ENCODE data around the gene PTCH2.
A peak's percentile ranks its signal among the peaks of the same experiment; 100 is the strongest.

Gene PTCH2

DNA sequence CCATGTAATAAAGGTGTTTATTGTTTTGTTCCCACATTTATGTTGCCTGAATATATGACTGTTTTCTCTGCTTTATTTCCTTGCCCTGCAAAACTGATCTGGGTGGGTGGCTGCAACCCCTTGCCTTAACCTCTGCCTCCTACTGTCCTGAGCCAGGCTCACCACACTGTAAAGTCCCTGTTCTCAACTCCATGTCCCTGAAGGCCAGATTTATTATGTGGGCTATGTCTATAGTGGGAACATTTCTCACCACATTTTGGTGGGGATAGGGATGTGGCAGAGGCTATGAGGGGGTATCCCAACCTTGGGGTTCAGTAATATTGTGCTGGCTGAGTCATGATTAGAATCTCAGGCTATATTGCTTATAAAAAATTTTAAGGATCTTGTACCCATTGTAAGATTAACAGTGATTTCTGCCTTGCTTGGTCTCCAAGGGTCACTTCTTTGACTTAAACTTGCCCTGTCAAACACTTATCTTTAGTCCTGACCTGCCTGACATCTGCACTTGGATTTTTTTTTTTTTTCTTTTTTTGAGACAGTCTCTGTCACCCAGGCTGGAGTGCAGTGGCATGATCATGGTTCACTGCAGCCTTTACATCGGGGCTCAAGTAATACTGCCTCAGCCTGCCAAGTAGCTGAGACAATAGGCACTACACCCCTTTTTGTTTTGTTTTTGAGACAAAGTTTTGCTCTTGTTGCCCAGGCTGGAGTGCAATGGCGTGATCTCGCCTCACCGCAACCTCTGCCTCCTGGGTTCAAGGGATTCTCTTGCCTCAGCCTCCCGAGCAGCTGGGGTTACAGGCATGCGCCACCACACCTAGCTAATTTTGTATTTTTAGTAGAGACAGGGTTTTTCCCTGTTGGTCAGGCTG, 64.1 kb downstream of the PTCH2 start:
- no peak overlapping the region for H2AFZ ChIP-seq (ENCODE audit: low read depth, low read length)
- H3K27me3 ChIP-seq (ENCODE audit: low read depth, low read length), result no peaks in the 10 kb centered on the region
- no peak overlapping the region for H3K4me2 ChIP-seq (ENCODE audit: low read length)
- peaks cover 46% of the 10 kb centered on the region for H3K36me3 ChIP-seq (replicated peaks; ENCODE audit: low read depth, low read length)
- H4K20me1 ChIP-seq (ENCODE audit: insufficient read depth, low read length), result peaks cover 31% of the 10 kb centered on the region
- H3K4me3 ChIP-seq (ENCODE audit: low read length), result no peak overlapping the region
- no peak overlapping the region for H3K27ac ChIP-seq (ENCODE audit: low read length)
- H3K9me3 ChIP-seq (ENCODE audit: insufficient read depth, low read length), result no peaks in the 10 kb centered on the region
- H3K79me2 ChIP-seq (ENCODE audit: low read length), result peaks cover 47% of the 10 kb centered on the region
- peaks cover 20% of the 10 kb centered on the region for H3K4me1 ChIP-seq (ENCODE audit: low read length)
- TF ChIP-seq CTCF (IDR thresholded peaks at IDR 0.05; ENCODE audit: low read depth, low read length), result no peak
- TF ChIP-seq EZH2phosphoT487 (IDR thresholded peaks at IDR 0.05; ENCODE audit: low read depth), result no peak
- no peak overlapping the region for H3K9ac ChIP-seq (ENCODE audit: low read length)

DNA sequence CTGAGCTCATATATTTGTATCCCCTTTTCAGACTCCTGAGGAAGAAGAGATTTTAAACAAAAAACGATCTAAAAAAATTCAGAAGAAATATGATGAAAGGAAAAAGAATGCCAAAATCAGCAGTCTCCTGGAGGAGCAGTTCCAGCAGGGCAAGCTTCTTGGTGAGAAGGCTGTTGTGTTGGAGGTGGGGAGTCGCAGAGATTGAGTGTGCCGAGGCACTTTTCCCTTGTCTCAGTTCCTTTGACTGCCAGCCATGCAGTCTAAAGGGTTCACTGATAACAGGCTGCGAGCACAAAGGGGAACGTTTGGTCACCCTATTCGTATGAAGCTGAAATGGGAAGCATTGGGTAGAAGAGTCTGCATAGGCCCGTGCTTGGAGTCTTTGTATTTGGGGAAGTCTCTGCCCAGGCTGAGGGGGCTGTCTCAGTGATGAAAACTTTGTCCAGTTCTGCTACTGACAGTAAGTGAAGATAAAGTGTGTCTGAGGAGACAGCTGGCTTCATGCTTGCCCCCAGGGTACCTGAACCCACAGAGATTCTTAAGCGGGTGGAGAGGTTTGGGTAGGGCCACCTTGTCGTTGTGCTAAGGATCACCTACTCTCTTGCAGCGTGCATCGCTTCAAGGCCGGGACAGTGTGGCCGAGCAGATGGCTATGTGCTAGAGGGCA, 65.0 kb downstream of the PTCH2 start:
- no peaks in the 10 kb centered on the region for H3K9me3 ChIP-seq (ENCODE audit: insufficient read depth, low read length)
- no peak overlapping the region for H2AFZ ChIP-seq (ENCODE audit: low read depth, low read length)
- H3K9ac ChIP-seq (ENCODE audit: low read length), result no peak overlapping the region
- H3K27ac ChIP-seq (ENCODE audit: low read length), result no peak overlapping the region
- peaks cover 13% of the 10 kb centered on the region for H3K4me1 ChIP-seq (ENCODE audit: low read length)
- H3K36me3 ChIP-seq (replicated peaks; ENCODE audit: low read depth, low read length), result peaks cover 46% of the 10 kb centered on the region
- peaks cover 31% of the 10 kb centered on the region for H4K20me1 ChIP-seq (ENCODE audit: insufficient read depth, low read length)
- no peak overlapping the region for H3K4me3 ChIP-seq (ENCODE audit: low read length)
- H3K27me3 ChIP-seq (ENCODE audit: low read depth, low read length), result no peaks in the 10 kb centered on the region
- H3K4me2 ChIP-seq (ENCODE audit: low read length), result no peak overlapping the region
- peaks cover 47% of the 10 kb centered on the region for H3K79me2 ChIP-seq (ENCODE audit: low read length)
- no peak for TF ChIP-seq CTCF (IDR thresholded peaks at IDR 0.05; ENCODE audit: low read depth, low read length)
- no peak for TF ChIP-seq EZH2phosphoT487 (IDR thresholded peaks at IDR 0.05; ENCODE audit: low read depth)

- H3K4me2 ChIP-seq (ENCODE audit: low read length), result peak overlapping the region; percentile 97; the same call in 1 of the 2 replicates
- peaks cover 46% of the 10 kb centered on the region for H3K36me3 ChIP-seq (replicated peaks; ENCODE audit: low read depth, low read length)
- no peaks in the 10 kb centered on the region for H3K9me3 ChIP-seq (ENCODE audit: insufficient read depth, low read length)
- H3K4me1 ChIP-seq (ENCODE audit: low read length), result peaks cover 13% of the 10 kb centered on the region
- no peak overlapping the region for H2AFZ ChIP-seq (ENCODE audit: low read depth, low read length)
- no peaks in the 10 kb centered on the region for H3K27me3 ChIP-seq (ENCODE audit: low read depth, low read length)
- no peak overlapping the region for H3K9ac ChIP-seq (ENCODE audit: low read length)
- H3K27ac ChIP-seq (ENCODE audit: low read length), result no peak overlapping the region
- H3K4me3 ChIP-seq (ENCODE audit: low read length), result peak overlapping the region; percentile 88; the same call in 1 of the 2 replicates
- peaks cover 47% of the 10 kb centered on the region for H3K79me2 ChIP-seq (ENCODE audit: low read length)
- TF ChIP-seq EZH2phosphoT487 (IDR thresholded peaks at IDR 0.05; ENCODE audit: low read depth), result no peak
- no peak for TF ChIP-seq CTCF (IDR thresholded peaks at IDR 0.05; ENCODE audit: low read depth, low read length)
- H4K20me1 ChIP-seq (ENCODE audit: insufficient read depth, low read length), result peaks cover 31% of the 10 kb centered on the region
Measured at GRCh38 chr1:44777547-44777946, 65.5 kb downstream of the PTCH2 start.

DNA sequence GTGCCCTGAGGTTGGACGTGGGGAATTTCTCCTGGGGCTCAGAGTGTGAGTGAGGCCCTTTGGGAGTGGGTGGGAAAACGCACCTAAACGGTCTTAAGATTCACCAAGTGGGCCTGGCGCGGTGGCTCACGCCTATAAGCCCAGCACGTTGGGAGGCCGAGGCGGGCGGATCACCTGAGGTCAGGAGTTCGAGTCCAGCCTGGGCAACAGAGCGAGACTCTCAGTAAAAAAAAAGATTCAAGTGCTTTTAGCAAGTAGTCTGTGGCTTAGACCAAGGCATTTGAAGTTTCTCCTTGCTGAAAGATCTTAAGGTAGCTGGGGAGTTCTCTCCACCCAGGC, 66.4 kb downstream of the PTCH2 start:
- no peaks in the 10 kb centered on the region for H3K27me3 ChIP-seq (ENCODE audit: low read depth, low read length)
- peaks cover 13% of the 10 kb centered on the region for H3K4me1 ChIP-seq (ENCODE audit: low read length)
- H4K20me1 ChIP-seq (ENCODE audit: insufficient read depth, low read length), result peaks cover 31% of the 10 kb centered on the region
- peaks cover 47% of the 10 kb centered on the region for H3K79me2 ChIP-seq (ENCODE audit: low read length)
- peak overlapping the region; percentile 97 for H3K4me2 ChIP-seq (ENCODE audit: low read length)
- H2AFZ ChIP-seq (ENCODE audit: low read depth, low read length), result no peak overlapping the region
- H3K4me3 ChIP-seq (ENCODE audit: low read length), result peak overlapping the region; percentile 88
- H3K36me3 ChIP-seq (replicated peaks; ENCODE audit: low read depth, low read length), result peaks cover 43% of the 10 kb centered on the region
- H3K9me3 ChIP-seq (ENCODE audit: insufficient read depth, low read length), result no peaks in the 10 kb centered on the region
- TF ChIP-seq EZH2phosphoT487 (IDR thresholded peaks at IDR 0.05; ENCODE audit: low read depth), result no peak
- TF ChIP-seq CTCF (IDR thresholded peaks at IDR 0.05; ENCODE audit: low read depth, low read length), result no peak
- H3K27ac ChIP-seq (ENCODE audit: low read length), result peak overlapping the region; percentile 79
- peak overlapping the region; percentile 95 for H3K9ac ChIP-seq (ENCODE audit: low read length)

Data from OCI-LY3 (cell line).